ENCODE results near the gene APOC1. TPM values are rescaled to one million over a fixed set of nuclear protein-coding genes. Genes with fewer than 3 reads are reported as not detected.

APOC1 gene
- total and polyA plus RNA-seq, 8 donors: 9.2 to 569 (median 12.6) TPM

GRCh38 chr19:44948237-44948636 is 33.8 kb downstream of the APOC1 start:
- no peak for DNase-seq
- Histone ChIP-seq H3K27me3 (no peaks in the 10 kb centered on the region), H3K27ac (no peak overlapping the region), H3K9me3 (no peaks in the 10 kb centered on the region), H3K4me1 (peaks cover 0 to 9% of the 10 kb centered on the region in 2 donors), H3K36me3 (peaks cover 0 to 10% of the 10 kb centered on the region in 2 donors), H3K4me3 (no peak overlapping the region)
- intact Hi-C loops (cut with DNase I): no loop called here
- no peak for ATAC-seq
- TF ChIP-seq CTCF (IDR thresholded peaks at IDR 0.05): no peak

GRCh38 chr19:44948763-44949374 is 34.5 kb downstream of the APOC1 start:
- Histone ChIP-seq H3K4me3 (no peak overlapping the region), H3K4me1 (peaks cover 0 to 15% of the 10 kb centered on the region in 2 donors), H3K36me3 (peaks cover 0 to 10% of the 10 kb centered on the region in 2 donors), H3K27ac (no peak overlapping the region), H3K9me3 (no peaks in the 10 kb centered on the region), H3K27me3 (no peaks in the 10 kb centered on the region)
- intact Hi-C loops (cut with DNase I): no loop called here
- DNase-seq: no peak
- no peak for TF ChIP-seq CTCF (IDR thresholded peaks at IDR 0.05)
- no peak for ATAC-seq

GRCh38 chr19:44949550-44949949 is 35.1 kb downstream of the APOC1 start:
- Histone ChIP-seq H3K27ac (no peak overlapping the region), H3K36me3 (peaks cover 0 to 10% of the 10 kb centered on the region in 2 donors), H3K4me1 (peaks cover 0 to 20% of the 10 kb centered on the region in 2 donors), H3K9me3 (no peaks in the 10 kb centered on the region), H3K4me3 (no peak overlapping the region), H3K27me3 (no peaks in the 10 kb centered on the region)
- no peak for TF ChIP-seq CTCF (IDR thresholded peaks at IDR 0.05)
- DNase-seq (no peak), ATAC-seq (no peak)
- intact Hi-C loops (cut with DNase I): no loop called here

- peaks cover 7 to 30% of the 10 kb centered on the region in 2 donors for H3K4me1 ChIP-seq
- intact Hi-C loops (cut with DNase I): loop anchor here in 1 of 2 donors (5.0 kb wide), 1 partner anchor 49 kb away; no protein-coding TSS in a partner anchor
- no peaks in the 10 kb centered on the region for H3K27me3 ChIP-seq
- H3K36me3 ChIP-seq: peaks cover 0 to 10% of the 10 kb centered on the region in 2 donors
- no peak overlapping the region for H3K4me3 ChIP-seq
- peak; percentile 86 to 87 for TF ChIP-seq CTCF (IDR thresholded peaks at IDR 0.05)
- peak in 2 of 4 donors; percentile 74 to 85 for DNase-seq
- peak; percentile 16 for ATAC-seq
- H3K9me3 ChIP-seq: no peaks in the 10 kb centered on the region
- no peak overlapping the region for H3K27ac ChIP-seq
Measured at GRCh38 chr19:44951179-44952159, 37.1 kb downstream of the APOC1 start.

- H3K36me3 ChIP-seq: peaks cover 0 to 10% of the 10 kb centered on the region in 2 donors
- H3K27ac ChIP-seq: peak overlapping the region; percentile 87 to 94
- H3K4me3 ChIP-seq: peak overlapping the region; percentile 91 to 97
- intact Hi-C loops (cut with DNase I): loop anchor here in 1 of 2 donors (5.0 kb wide), 1 partner anchor 52 kb away; no protein-coding TSS in a partner anchor
- peaks cover 7 to 49% of the 10 kb centered on the region in 2 donors for H3K4me1 ChIP-seq
- no peak for ATAC-seq
- H3K27me3 ChIP-seq: no peaks in the 10 kb centered on the region
- DNase-seq: no peak
- no peaks in the 10 kb centered on the region for H3K9me3 ChIP-seq
- no peak for TF ChIP-seq CTCF (IDR thresholded peaks at IDR 0.05)
Measured at GRCh38 chr19:44954278-44954648, 39.9 kb downstream of the APOC1 start.
